ENCODE results near the gene IRF4. TPM values are rescaled to one million over a fixed set of nuclear protein-coding genes. Genes with fewer than 3 reads are reported as not detected.

Gene IRF4
- 0.04 and 0.21 TPM in 2 replicates for total RNA-seq

DNA sequence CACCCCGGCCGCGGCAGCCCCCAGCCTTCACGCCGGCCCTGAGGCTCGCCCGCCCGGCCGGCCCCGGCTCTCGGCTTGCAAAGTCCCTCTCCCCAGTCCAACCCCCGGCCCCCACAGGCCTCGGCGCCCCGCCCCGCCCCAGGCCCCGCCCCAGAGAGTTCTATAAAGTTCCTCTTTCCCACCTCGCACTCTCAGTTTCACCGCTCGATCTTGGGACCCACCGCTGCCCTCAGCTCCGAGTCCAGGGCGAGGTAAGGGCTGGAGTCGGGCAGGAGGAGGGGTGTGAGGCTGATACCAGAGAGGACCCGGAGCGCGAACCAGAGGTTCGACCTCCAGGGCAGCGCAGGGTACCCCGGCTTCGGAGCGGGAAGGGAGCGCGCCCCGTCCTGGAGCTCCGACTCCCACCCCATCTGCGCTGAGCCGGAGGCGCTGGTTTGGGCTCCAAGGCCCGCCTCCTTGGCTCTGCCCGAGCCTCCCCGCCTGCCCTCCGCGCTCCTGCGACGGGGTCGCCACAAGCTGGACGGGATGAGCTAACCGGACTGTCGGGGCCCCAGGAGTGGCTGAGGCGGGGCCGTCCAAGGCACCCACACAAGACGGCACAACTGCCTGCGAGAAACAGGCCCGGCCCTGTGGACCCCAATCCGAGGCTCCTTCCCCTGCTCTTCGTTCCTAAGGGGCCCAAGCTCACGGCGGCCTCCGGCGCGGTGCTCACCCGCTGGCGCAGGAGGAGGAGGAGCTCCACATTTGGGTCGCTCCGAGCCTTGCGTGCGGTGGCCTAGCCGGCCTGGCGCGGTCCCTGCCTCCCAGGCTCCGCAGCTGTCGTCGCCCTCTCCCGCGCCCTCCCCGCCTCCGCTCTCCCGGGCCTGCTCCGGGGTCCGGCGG lies at the start of gene IRF4:
IRF4 (plus strand) TSS at position 194 of the 882 bp plus-strand sequence. CDS start 1,401 bp downstream, outside the sequence.
- no peak for DNase-seq (ENCODE audit: low read depth)
- Histone ChIP-seq H3K36me3 (ENCODE audit: control insufficient read depth, insufficient read depth, low read length) (no peaks in the 10 kb centered on the region), H3K4me3 (ENCODE audit: low read depth, low read length) (peak within 1 kb of the TSS; percentile 17), H3K27me3 (ENCODE audit: control insufficient read depth, insufficient read depth, low read length) (peaks cover 70% of the 10 kb centered on the region)
- TF ChIP-seq, protein P1, sequence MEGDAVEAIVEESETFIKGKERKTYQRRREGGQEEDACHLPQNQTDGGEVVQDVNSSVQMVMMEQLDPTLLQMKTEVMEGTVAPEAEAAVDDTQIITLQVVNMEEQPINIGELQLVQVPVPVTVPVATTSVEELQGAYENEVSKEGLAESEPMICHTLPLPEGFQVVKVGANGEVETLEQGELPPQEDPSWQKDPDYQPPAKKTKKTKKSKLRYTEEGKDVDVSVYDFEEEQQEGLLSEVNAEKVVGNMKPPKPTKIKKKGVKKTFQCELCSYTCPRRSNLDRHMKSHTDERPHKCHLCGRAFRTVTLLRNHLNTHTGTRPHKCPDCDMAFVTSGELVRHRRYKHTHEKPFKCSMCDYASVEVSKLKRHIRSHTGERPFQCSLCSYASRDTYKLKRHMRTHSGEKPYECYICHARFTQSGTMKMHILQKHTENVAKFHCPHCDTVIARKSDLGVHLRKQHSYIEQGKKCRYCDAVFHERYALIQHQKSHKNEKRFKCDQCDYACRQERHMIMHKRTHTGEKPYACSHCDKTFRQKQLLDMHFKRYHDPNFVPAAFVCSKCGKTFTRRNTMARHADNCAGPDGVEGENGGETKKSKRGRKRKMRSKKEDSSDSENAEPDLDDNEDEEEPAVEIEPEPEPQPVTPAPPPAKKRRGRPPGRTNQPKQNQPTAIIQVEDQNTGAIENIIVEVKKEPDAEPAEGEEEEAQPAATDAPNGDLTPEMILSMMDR (IDR thresholded peaks at IDR 0.05; ENCODE audit: insufficient read depth, low read length, poor library complexity, severe bottlenecking) = no peak

DNA sequence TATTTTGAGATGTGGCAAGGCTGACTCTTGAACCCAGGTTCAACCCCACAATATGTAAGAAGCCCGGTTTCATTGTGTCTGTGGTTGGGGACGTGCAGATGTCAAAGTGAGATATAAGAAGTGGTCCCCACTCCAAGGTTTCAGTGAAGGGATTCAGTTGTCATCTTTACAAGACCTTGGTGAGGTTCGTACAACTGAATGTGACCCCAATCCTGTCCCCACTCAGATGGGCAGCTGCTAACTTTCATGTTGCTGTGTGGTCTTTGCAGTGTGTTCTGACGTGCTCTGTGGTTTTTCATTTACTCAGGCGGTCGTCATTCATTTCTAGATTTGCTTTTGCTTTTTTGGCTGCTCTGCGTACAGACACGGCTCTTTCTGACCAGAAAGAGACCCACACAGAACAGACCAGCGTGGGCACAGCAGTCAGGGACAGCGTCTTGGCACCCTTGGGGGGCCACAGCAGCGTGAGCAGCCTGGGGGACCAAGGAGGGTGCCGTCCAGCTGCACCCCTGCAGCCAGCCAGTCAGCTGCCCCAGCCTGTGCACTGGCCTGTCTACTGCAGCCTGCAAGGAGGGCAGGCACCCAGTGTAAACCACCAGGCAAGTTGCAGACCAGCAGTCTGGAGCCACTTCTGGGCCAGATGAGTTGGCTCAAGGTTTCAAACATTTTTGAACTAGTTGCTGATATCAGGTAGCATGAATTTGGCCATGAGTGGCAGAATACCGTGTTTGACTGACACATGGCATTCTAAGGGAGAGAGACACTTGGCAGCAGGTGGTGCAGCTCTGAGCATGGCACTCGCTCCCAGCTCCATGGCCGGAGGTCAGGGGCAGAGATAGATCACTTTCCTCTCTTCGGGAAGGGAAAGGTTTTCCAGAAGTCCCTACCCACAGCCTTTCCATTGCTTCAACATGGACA lies 49.4 kb upstream of the IRF4 start:
- Histone ChIP-seq H3K4me3 (ENCODE audit: low read depth, low read length) (no peak overlapping the region), H3K36me3 (ENCODE audit: control insufficient read depth, insufficient read depth, low read length) (no peaks in the 10 kb centered on the region), H3K27me3 (ENCODE audit: control insufficient read depth, insufficient read depth, low read length) (no peaks in the 10 kb centered on the region)
- DNase-seq (ENCODE audit: low read depth) = no peak
- TF ChIP-seq, protein P1 (IDR thresholded peaks at IDR 0.05; ENCODE audit: insufficient read depth, low read length, poor library complexity, severe bottlenecking) = no peak

DNA sequence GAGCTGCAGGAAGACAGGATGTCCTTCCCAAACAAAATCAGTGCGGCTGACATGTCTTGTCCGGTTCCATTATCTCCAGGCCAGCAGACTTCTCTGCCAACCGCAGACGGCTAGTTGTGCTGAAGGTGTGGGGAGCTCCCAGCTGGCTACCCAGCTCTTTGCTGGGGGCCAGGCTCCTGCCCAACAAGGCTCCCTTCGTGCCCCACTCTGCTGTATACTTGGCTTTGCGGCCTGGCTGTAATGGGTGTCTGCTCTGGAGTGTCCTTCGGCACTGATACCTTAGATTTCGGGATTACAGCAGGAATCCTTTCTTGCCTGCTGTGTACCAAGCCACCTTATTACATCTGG lies 48.7 kb upstream of the IRF4 start:
- H3K27me3 ChIP-seq (ENCODE audit: control insufficient read depth, insufficient read depth, low read length) = no peaks in the 10 kb centered on the region
- no peak for DNase-seq (ENCODE audit: low read depth)
- TF ChIP-seq, protein P1 (IDR thresholded peaks at IDR 0.05; ENCODE audit: insufficient read depth, low read length, poor library complexity, severe bottlenecking) = no peak
- H3K4me3 ChIP-seq (ENCODE audit: low read depth, low read length) = no peak overlapping the region
- H3K36me3 ChIP-seq (ENCODE audit: control insufficient read depth, insufficient read depth, low read length) = no peaks in the 10 kb centered on the region

DNA sequence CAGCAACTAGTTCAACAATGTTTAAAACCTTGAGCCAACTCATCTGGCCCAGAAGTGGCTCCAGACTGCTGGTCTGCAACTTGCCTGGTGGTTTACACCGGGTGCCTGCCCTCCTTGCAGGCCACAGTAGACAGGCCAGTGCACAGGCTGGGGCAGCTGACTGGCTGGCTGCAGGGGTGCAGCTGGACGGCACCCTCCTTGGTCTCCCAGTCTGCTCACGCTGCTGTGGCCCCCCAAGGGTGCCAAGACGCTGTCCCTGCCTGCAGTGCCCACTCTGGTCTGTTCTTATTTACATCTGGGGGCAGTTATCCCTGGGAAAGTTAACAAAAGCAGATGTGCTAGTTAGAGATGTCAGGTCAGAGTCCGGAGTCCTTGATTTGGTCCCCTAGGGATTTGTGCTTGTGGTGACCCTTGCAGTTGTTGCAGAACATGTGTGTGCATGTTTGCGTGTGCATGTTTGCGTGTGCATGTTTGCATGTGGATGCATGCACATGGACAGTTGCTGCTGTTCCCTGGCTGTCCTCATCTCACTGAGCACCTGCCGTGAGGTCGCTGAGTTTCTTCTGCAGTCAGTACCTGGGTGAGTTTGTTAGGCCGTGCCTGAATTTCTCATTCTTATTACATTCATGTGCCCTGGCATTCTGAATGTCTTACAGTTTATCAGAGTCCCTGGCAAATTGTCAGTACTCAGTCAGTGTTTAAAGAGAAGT lies 48.2 kb upstream of the IRF4 start:
- Histone ChIP-seq H3K27me3 (ENCODE audit: control insufficient read depth, insufficient read depth, low read length) (no peaks in the 10 kb centered on the region), H3K36me3 (ENCODE audit: control insufficient read depth, insufficient read depth, low read length) (no peaks in the 10 kb centered on the region), H3K4me3 (ENCODE audit: low read depth, low read length) (no peak overlapping the region)
- TF ChIP-seq, protein P1 (IDR thresholded peaks at IDR 0.05; ENCODE audit: insufficient read depth, low read length, poor library complexity, severe bottlenecking) = no peak
- DNase-seq (ENCODE audit: low read depth) = no peak

DNA sequence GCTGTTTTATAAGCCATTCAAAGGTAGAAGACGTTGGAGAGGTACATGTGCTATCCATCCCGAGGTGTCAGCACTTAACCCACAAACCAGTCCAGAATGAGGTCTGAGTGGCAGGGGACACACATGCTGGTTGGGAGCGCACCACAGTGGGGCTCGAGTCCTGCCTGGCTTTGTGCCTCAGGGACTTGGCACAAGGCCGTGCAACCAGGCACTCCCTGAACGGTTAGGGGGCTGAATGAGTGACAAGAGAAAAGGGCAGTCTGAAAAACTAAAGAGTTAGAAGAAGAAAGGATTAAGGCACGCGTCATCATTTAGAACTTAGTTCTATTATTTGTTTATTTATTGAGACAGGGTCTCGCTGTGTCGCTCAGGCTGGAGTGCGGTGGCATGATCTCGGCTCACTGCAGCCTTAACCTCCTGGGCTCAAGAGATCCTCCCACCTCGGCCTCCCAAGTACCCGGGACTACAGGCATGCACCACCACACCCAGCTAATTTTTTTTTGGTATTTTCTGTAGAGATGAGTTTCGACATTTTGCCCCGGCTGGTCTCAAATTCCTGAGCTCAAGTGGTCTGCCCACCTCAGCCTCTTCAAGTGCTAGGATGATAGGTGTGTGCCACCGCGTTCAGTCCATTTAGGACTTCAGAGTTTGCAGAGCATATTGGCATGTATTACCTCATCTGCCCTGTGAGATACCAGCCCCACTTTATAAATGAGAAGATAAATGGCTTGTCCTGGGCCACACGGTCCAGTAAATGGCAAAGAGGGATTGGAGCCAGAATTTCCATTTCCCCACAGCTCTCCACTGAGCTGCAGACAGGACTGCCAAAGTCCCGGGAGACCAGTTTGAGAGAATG lies 47.4 kb upstream of the IRF4 start:
- Histone ChIP-seq H3K27me3 (ENCODE audit: control insufficient read depth, insufficient read depth, low read length) (no peaks in the 10 kb centered on the region), H3K4me3 (ENCODE audit: low read depth, low read length) (no peak overlapping the region), H3K36me3 (ENCODE audit: control insufficient read depth, insufficient read depth, low read length) (no peaks in the 10 kb centered on the region)
- DNase-seq (ENCODE audit: low read depth) = no peak
- TF ChIP-seq, protein P1 (IDR thresholded peaks at IDR 0.05; ENCODE audit: insufficient read depth, low read length, poor library complexity, severe bottlenecking) = no peak

Data from kidney epithelial cell (primary cell).